Measurements from ENCODE around the gene LYRM4. TPM values are rescaled to one million over a fixed set of nuclear protein-coding genes. Genes with fewer than 3 reads are reported as not detected.
"Not testable (repeated sequence)": the region's sequence is repeated elsewhere in the genome, so short reads cannot be mapped to it uniquely, and the experiment has no call there.

LYRM4 gene
- total RNA-seq, 1 experiment from 2014 or later: 37.0 TPM

DNA sequence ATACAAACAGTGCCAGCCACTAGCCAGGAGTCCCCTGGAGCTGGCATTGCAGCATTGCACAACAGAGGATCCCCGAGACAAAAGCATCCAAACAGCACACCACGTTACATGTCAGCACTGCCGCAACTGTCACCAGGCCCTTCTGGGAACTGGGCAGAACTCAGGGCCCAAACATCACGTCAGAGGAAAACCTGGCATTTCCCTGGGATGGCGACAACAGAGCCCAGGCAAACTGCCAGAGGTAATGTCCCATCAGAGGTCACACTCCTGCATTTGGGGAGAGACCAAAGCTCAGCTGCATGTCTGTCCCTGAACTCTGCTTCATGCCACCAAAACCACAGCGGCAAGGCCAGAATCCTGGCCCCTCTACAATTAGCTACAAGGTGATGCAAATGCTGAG, 139.3 kb downstream of the LYRM4 start:
- POLR2A ChIA-PET (ENCODE audit: unreplicated experiment): no interaction called here
- no peak overlapping the region for H3K4me2 ChIP-seq
- CTCF ChIA-PET: no interaction called here

DNA sequence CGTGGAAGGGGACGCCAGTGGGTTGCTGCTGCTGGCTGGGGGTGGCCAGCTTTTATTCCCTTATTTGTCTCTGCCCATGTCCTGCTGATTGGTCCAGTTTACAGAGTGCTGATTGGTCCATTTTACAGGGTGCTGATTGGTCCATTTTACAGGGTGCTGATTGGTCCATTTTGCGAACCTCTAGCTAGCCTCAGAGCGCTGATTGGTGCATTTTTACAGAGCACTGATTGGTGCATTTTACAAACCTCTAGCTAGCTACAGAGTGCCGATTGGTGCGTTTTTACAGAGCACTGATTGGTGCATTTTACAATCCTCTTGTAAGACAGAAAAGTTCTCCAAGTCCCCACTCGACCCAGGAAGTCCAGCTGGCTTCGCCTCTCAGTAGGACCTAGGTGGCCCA, 140.2 kb downstream of the LYRM4 start:
- intact Hi-C loops (cut with micrococcal nuclease; ENCODE audit: unreplicated experiment); H3K27ac ChIP-seq; H3K4me3 ChIP-seq; H3K4me1 ChIP-seq (replicated peaks; ENCODE audit: insufficient read depth); H3K27me3 ChIP-seq (ENCODE audit: insufficient read depth, low read depth); POLR2A ChIA-PET (ENCODE audit: unreplicated experiment); CTCF ChIA-PET; H2AFZ ChIP-seq; BruUV-seq (replicated peaks); H3K9me2 ChIP-seq (ENCODE audit: insufficient read depth); H3K36me3 ChIP-seq (ENCODE audit: low read depth); DNase-seq; H3K4me2 ChIP-seq; H3F3A ChIP-seq (ENCODE audit: insufficient read depth, low read depth); H3K79me2 ChIP-seq (ENCODE audit: low read depth); H4K20me1 ChIP-seq (ENCODE audit: insufficient read depth); H3K9me3 ChIP-seq (ENCODE audit: insufficient read depth, low read depth): not testable (repeated sequence)

More for the DNA sequence above, 139.3 kb downstream of the LYRM4 start:
- H4K20me1 ChIP-seq (ENCODE audit: insufficient read depth): no peaks in the 10 kb centered on the region
- H3K27me3 ChIP-seq (ENCODE audit: insufficient read depth, low read depth): no peaks in the 10 kb centered on the region
- no peaks in the 10 kb centered on the region for H3K79me2 ChIP-seq (ENCODE audit: low read depth)
- BruUV-seq (replicated peaks): no TSS peak
- no peaks in the 10 kb centered on the region for H3K36me3 ChIP-seq (ENCODE audit: low read depth)
- H2AFZ ChIP-seq: no peak overlapping the region
- intact Hi-C loops (cut with micrococcal nuclease; ENCODE audit: unreplicated experiment): no loop called here
- H3K9me3 ChIP-seq (ENCODE audit: insufficient read depth, low read depth): no peaks in the 10 kb centered on the region
- H3K4me3 ChIP-seq: no peak overlapping the region
- peaks cover 5% of the 10 kb centered on the region; the same call in 1 of the 2 replicates for H3F3A ChIP-seq (ENCODE audit: insufficient read depth, low read depth)
- TF ChIP-seq EZH2 (IDR thresholded peaks at IDR 0.05; ENCODE audit: low read depth): no peak
- TF ChIP-seq, protein P1, sequence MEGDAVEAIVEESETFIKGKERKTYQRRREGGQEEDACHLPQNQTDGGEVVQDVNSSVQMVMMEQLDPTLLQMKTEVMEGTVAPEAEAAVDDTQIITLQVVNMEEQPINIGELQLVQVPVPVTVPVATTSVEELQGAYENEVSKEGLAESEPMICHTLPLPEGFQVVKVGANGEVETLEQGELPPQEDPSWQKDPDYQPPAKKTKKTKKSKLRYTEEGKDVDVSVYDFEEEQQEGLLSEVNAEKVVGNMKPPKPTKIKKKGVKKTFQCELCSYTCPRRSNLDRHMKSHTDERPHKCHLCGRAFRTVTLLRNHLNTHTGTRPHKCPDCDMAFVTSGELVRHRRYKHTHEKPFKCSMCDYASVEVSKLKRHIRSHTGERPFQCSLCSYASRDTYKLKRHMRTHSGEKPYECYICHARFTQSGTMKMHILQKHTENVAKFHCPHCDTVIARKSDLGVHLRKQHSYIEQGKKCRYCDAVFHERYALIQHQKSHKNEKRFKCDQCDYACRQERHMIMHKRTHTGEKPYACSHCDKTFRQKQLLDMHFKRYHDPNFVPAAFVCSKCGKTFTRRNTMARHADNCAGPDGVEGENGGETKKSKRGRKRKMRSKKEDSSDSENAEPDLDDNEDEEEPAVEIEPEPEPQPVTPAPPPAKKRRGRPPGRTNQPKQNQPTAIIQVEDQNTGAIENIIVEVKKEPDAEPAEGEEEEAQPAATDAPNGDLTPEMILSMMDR (conservative IDR thresholded peaks at IDR 0.05): no peak
- no peak for DNase-seq
- no peaks in the 10 kb centered on the region for H3K9me2 ChIP-seq (ENCODE audit: insufficient read depth)
- no peak overlapping the region for H3K27ac ChIP-seq
- peaks cover 18% of the 10 kb centered on the region for H3K4me1 ChIP-seq (replicated peaks; ENCODE audit: insufficient read depth)

DNA sequence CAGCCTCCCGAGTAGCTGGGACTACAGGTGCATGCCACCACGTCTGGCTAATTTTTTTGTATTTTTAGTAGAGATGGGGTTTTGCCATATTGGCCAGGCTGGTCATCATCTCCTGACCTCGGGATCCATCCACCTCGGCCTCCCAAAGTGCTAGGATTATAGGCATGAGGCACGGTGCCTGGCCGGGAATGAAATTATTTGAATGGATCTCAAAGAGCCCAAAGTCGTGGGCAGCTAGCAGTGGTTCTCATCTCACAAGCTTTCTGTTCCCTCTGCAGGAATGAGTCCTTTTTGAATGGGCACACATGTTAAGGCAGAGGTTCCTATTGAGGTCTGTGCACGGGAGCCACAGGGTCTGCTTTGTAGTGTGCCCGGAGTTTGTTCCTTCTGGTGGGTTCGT, 140.7 kb downstream of the LYRM4 start:
- no peaks in the 10 kb centered on the region for H3K79me2 ChIP-seq (ENCODE audit: low read depth)
- H3K4me2 ChIP-seq: no peak overlapping the region
- ChIA-PET CTCF (no interaction called here), POLR2A (ENCODE audit: unreplicated experiment) (interaction anchor here (0.6 kb wide), 1 partner anchor 1310 kb away, joined by 3 read pairs; no protein-coding TSS in a partner anchor)
- H3K9me3 ChIP-seq (ENCODE audit: insufficient read depth, low read depth): no peaks in the 10 kb centered on the region
- DNase-seq: no peak
- no peak overlapping the region for H2AFZ ChIP-seq
- H4K20me1 ChIP-seq (ENCODE audit: insufficient read depth): no peaks in the 10 kb centered on the region
- no TSS peak for BruUV-seq (replicated peaks)
- no peaks in the 10 kb centered on the region for H3K36me3 ChIP-seq (ENCODE audit: low read depth)
- peaks cover 3% of the 10 kb centered on the region for H3K4me1 ChIP-seq (replicated peaks; ENCODE audit: insufficient read depth)
- intact Hi-C loops (cut with micrococcal nuclease; ENCODE audit: unreplicated experiment): no loop called here
- TF ChIP-seq, protein P1 (conservative IDR thresholded peaks at IDR 0.05): no peak
- no peak for TF ChIP-seq EZH2 (IDR thresholded peaks at IDR 0.05; ENCODE audit: low read depth)
- no peak overlapping the region for H3K4me3 ChIP-seq
- no peaks in the 10 kb centered on the region for H3K9me2 ChIP-seq (ENCODE audit: insufficient read depth)
- no peak overlapping the region for H3K27ac ChIP-seq
- H3F3A ChIP-seq (ENCODE audit: insufficient read depth, low read depth): no peaks in the 10 kb centered on the region; the same call in 1 of the 2 replicates
- H3K27me3 ChIP-seq (ENCODE audit: insufficient read depth, low read depth): no peaks in the 10 kb centered on the region
